ENCODE data around the gene SLC4A7.
A peak's percentile ranks its signal among the peaks of the same experiment; 100 is the strongest.
"Not testable (repeated sequence)": the region's sequence is repeated elsewhere in the genome, so short reads cannot be mapped to it uniquely, and the experiment has no call there.

Gene SLC4A7

GRCh38 chr3:27484015-27484844, at the start of gene SLC4A7:
Gene SLC4A7, minus strand, starts transcription at chr3:27484384. Its CDS starts 258 bp downstream, at chr3:27484126.
- DNase-seq (ENCODE audit: low spot score) = peak; percentile 96

- DNase-seq (ENCODE audit: low spot score) = no peak
These were observed 49.0 kb upstream of the SLC4A7 start for GRCh38 chr3:27533261-27533607.

- no peak for DNase-seq (ENCODE audit: low spot score)
These were observed 48.5 kb upstream of the SLC4A7 start for GRCh38 chr3:27532426-27533260.

- DNase-seq (ENCODE audit: low spot score) = not testable (repeated sequence)
These were observed 47.1 kb upstream of the SLC4A7 start for GRCh38 chr3:27531193-27531751.

- DNase-seq (ENCODE audit: low spot score) = no peak
These were observed 44.6 kb upstream of the SLC4A7 start for GRCh38 chr3:27528791-27529190.

- DNase-seq (ENCODE audit: low spot score) = no peak
These were observed 42.6 kb upstream of the SLC4A7 start for GRCh38 chr3:27526614-27527315.

GRCh38 chr3:27521872-27522265, 37.7 kb upstream of the SLC4A7 start:
- no peak for DNase-seq (ENCODE audit: low spot score)

GRCh38 chr3:27521179-27521871, 37.1 kb upstream of the SLC4A7 start:
- no peak for DNase-seq (ENCODE audit: low spot score)

GRCh38 chr3:27511724-27512422, 27.7 kb upstream of the SLC4A7 start:
- no peak for DNase-seq (ENCODE audit: low spot score)

GRCh38 chr3:27509376-27509775, 25.2 kb upstream of the SLC4A7 start:
- no peak for DNase-seq (ENCODE audit: low spot score)

- DNase-seq (ENCODE audit: low spot score) = no peak
These were observed 24.2 kb upstream of the SLC4A7 start for GRCh38 chr3:27508424-27508823.

GRCh38 chr3:27507515-27508266, 23.5 kb upstream of the SLC4A7 start:
- DNase-seq (ENCODE audit: low spot score) = no peak

- no peak for DNase-seq (ENCODE audit: low spot score)
These were observed 22.9 kb upstream of the SLC4A7 start for GRCh38 chr3:27507111-27507510.

- DNase-seq (ENCODE audit: low spot score) = no peak
These were observed 20.6 kb upstream of the SLC4A7 start for GRCh38 chr3:27504749-27505148.

GRCh38 chr3:27503526-27503925, 19.3 kb upstream of the SLC4A7 start:
- no peak for DNase-seq (ENCODE audit: low spot score)

GRCh38 chr3:27501759-27502158, 17.6 kb upstream of the SLC4A7 start:
- no peak for DNase-seq (ENCODE audit: low spot score)

- no peak for DNase-seq (ENCODE audit: low spot score)
These were observed 16.8 kb upstream of the SLC4A7 start for GRCh38 chr3:27500986-27501385.

GRCh38 chr3:27500035-27500434, 15.9 kb upstream of the SLC4A7 start:
- DNase-seq (ENCODE audit: low spot score) = no peak

GRCh38 chr3:27494784-27495183, 10.6 kb upstream of the SLC4A7 start:
- DNase-seq (ENCODE audit: low spot score) = no peak

GRCh38 chr3:27488821-27489220, 4.6 kb upstream of the SLC4A7 start:
- DNase-seq (ENCODE audit: low spot score) = no peak

All from NAMALWA (cell line).